ENCODE data around the gene SZT2. TPM values are rescaled to one million over a fixed set of nuclear protein-coding genes. Genes with fewer than 3 reads are reported as not detected.
"Not testable (repeated sequence)": the region's sequence is repeated elsewhere in the genome, so short reads cannot be mapped to it uniquely, and the experiment has no call there.

SZT2 gene
- total and polyA plus RNA-seq, 2 donors (not counting 1 experiment from before 2014, with no cell fraction given): 7.1 to 26.9 TPM

DNA sequence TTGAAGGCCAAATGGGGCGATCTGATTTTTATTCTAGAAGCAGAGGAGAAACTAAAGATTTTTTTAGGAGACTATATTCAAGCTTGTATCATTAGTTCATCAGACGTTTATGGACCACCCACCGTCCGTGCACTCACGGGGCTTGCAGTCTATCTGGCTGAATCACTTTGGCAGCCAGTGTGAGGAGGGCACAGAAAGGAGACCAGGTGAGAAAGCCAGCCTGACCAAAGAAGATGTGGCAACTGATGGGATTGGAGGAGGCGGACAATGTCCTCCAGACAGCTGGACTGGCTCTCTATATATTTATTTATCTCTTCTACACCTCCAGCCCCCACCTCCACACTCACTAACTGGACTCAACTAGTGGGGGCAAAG, 21.1 kb upstream of the SZT2 start:
- TF ChIP-seq EZH2 (IDR thresholded peaks at IDR 0.05; ENCODE audit: low read length, missing control alignments): no peak
- TF ChIP-seq, protein P1, sequence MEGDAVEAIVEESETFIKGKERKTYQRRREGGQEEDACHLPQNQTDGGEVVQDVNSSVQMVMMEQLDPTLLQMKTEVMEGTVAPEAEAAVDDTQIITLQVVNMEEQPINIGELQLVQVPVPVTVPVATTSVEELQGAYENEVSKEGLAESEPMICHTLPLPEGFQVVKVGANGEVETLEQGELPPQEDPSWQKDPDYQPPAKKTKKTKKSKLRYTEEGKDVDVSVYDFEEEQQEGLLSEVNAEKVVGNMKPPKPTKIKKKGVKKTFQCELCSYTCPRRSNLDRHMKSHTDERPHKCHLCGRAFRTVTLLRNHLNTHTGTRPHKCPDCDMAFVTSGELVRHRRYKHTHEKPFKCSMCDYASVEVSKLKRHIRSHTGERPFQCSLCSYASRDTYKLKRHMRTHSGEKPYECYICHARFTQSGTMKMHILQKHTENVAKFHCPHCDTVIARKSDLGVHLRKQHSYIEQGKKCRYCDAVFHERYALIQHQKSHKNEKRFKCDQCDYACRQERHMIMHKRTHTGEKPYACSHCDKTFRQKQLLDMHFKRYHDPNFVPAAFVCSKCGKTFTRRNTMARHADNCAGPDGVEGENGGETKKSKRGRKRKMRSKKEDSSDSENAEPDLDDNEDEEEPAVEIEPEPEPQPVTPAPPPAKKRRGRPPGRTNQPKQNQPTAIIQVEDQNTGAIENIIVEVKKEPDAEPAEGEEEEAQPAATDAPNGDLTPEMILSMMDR (conservative IDR thresholded peaks at IDR 0.05 in 1 of 2, IDR thresholded peaks at IDR 0.05 in 1 of 2; ENCODE audit: low read depth in 1 of 2, low read length in 2 of 2): no peak
- H3K4me1 ChIP-seq (ENCODE audit: control insufficient read depth, extremely low read depth, insufficient read depth, low read length): peaks cover 12% of the 10 kb centered on the region
- H3K4me2 ChIP-seq (ENCODE audit: extremely low read depth, insufficient read depth, low read length): peak overlapping the region; percentile 95
- H3K9me3 ChIP-seq (ENCODE audit: control insufficient read depth, insufficient read depth, low read depth, low read length): no peaks in the 10 kb centered on the region
- peak overlapping the region; percentile 69 to 96 (median 88) for H3K4me3 ChIP-seq (replicated peaks in 1 of 4; ENCODE audit: control extremely low read depth in 1 of 4, insufficient read depth in 1 of 4, low read depth in 3 of 4, low read length in 4 of 4)
- DNase-seq (ENCODE audit: low read depth in 2 of 2): no peak
- H3K79me2 ChIP-seq (ENCODE audit: control insufficient read depth, insufficient read depth, low read length): peaks cover 40% of the 10 kb centered on the region
- H3K27me3 ChIP-seq (ENCODE audit: control insufficient read depth, insufficient read depth, low read length): no peaks in the 10 kb centered on the region
- no peak overlapping the region for H2AFZ ChIP-seq (ENCODE audit: low read length)
- peak overlapping the region; percentile 92 for H3K27ac ChIP-seq (ENCODE audit: insufficient read depth, low read length)
- peaks cover 15% of the 10 kb centered on the region for H3K36me3 ChIP-seq (ENCODE audit: control insufficient read depth, insufficient read depth, low read length)
- no peaks in the 10 kb centered on the region for H4K20me1 ChIP-seq (ENCODE audit: control insufficient read depth, extremely low read depth, insufficient read depth, low read length)
- H3K9ac ChIP-seq (ENCODE audit: insufficient read depth, low read length): peak overlapping the region; percentile 78

DNA sequence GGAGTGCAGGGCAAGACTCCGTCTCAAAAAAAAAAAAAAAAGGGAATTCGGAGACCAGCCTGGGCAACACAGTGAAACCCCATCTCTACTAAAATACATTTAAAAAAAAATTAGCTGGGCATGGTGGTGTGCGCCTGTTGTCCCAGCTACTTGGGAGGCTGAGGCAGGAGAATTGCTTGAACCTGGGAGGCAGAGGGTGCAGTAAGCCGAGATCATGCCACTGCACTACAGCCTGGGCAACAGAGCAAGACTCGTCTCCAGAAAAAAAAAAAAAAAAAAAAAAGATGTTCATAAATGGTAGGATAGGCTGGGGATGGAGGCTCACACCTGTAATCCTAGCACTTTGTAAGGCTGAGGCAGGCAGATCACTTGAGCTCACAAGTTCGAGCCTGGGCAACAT, 19.9 kb upstream of the SZT2 start:
- DNase-seq (ENCODE audit: low read depth in 2 of 2); H3K4me3 ChIP-seq (replicated peaks in 1 of 4; ENCODE audit: control extremely low read depth in 1 of 4, insufficient read depth in 1 of 4, low read depth in 3 of 4, low read length in 4 of 4); H3K36me3 ChIP-seq (ENCODE audit: control insufficient read depth, insufficient read depth, low read length); H3K9ac ChIP-seq (ENCODE audit: insufficient read depth, low read length); H3K27ac ChIP-seq (ENCODE audit: insufficient read depth, low read length); H4K20me1 ChIP-seq (ENCODE audit: control insufficient read depth, extremely low read depth, insufficient read depth, low read length); H3K9me3 ChIP-seq (ENCODE audit: control insufficient read depth, insufficient read depth, low read depth, low read length); H2AFZ ChIP-seq (ENCODE audit: low read length); H3K27me3 ChIP-seq (ENCODE audit: control insufficient read depth, insufficient read depth, low read length); H3K4me2 ChIP-seq (ENCODE audit: extremely low read depth, insufficient read depth, low read length): not testable (repeated sequence)
- H3K4me1 ChIP-seq (ENCODE audit: control insufficient read depth, extremely low read depth, insufficient read depth, low read length): peaks cover 16% of the 10 kb centered on the region
- peaks cover 37% of the 10 kb centered on the region for H3K79me2 ChIP-seq (ENCODE audit: control insufficient read depth, insufficient read depth, low read length)

DNA sequence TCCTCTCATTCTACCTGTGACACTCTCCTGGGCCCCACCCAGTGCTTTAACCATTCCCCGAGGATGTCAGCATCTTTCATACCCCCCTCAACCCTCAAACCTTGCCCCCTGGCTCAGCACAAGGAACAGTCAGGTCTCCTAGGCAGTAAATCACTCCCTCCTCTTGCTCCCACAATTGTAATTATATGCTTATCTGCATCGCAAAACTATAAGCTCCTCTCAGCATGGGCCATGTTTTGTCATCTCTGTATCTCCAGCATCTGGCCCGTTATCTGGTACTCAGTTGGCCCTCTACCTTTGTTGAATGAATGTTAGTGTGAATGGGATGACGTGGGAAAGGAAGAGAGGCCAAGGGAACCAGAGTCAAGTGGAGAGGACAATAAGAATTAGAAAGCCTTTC, 19.1 kb upstream of the SZT2 start:
- H3K9me3 ChIP-seq (ENCODE audit: control insufficient read depth, insufficient read depth, low read depth, low read length): no peaks in the 10 kb centered on the region
- H3K4me2 ChIP-seq (ENCODE audit: extremely low read depth, insufficient read depth, low read length): no peak overlapping the region
- DNase-seq (ENCODE audit: low read depth in 2 of 2): no peak
- no peaks in the 10 kb centered on the region for H4K20me1 ChIP-seq (ENCODE audit: control insufficient read depth, extremely low read depth, insufficient read depth, low read length)
- H3K79me2 ChIP-seq (ENCODE audit: control insufficient read depth, insufficient read depth, low read length): peaks cover 29% of the 10 kb centered on the region
- TF ChIP-seq, protein P1 (conservative IDR thresholded peaks at IDR 0.05 in 1 of 2, IDR thresholded peaks at IDR 0.05 in 1 of 2; ENCODE audit: low read depth in 1 of 2, low read length in 2 of 2): no peak
- no peak for TF ChIP-seq EZH2 (IDR thresholded peaks at IDR 0.05; ENCODE audit: low read length, missing control alignments)
- no peak overlapping the region for H2AFZ ChIP-seq (ENCODE audit: low read length)
- H3K4me3 ChIP-seq (replicated peaks in 1 of 4; ENCODE audit: control extremely low read depth in 1 of 4, insufficient read depth in 1 of 4, low read depth in 3 of 4, low read length in 4 of 4): no peak overlapping the region
- no peak overlapping the region for H3K27ac ChIP-seq (ENCODE audit: insufficient read depth, low read length)
- no peaks in the 10 kb centered on the region for H3K27me3 ChIP-seq (ENCODE audit: control insufficient read depth, insufficient read depth, low read length)
- H3K4me1 ChIP-seq (ENCODE audit: control insufficient read depth, extremely low read depth, insufficient read depth, low read length): peaks cover 16% of the 10 kb centered on the region
- peaks cover 1% of the 10 kb centered on the region for H3K36me3 ChIP-seq (ENCODE audit: control insufficient read depth, insufficient read depth, low read length)
- H3K9ac ChIP-seq (ENCODE audit: insufficient read depth, low read length): no peak overlapping the region
